ENCODE data around the gene MYL4.
A peak's percentile ranks its signal among the peaks of the same experiment; 100 is the strongest.

The MYL4 gene

GRCh38 chr17:47225436-47225858 lies 16.3 kb downstream of the MYL4 start:
- FAIRE-seq (no peak), DNase-seq (ENCODE audit: insufficient read length) (no peak)
- TF ChIP-seq TAF1 (IDR thresholded peaks at IDR 0.05; ENCODE audit: borderline replicate concordance, low read depth, low read length) (no peak), POLR2AphosphoS5 (IDR thresholded peaks at IDR 0.05; ENCODE audit: low read depth, low read length) (no peak), POLR2A (IDR thresholded peaks at IDR 0.05; ENCODE audit: low read depth, low read length) (no peak)

GRCh38 chr17:47225911-47226688 lies 17.0 kb downstream of the MYL4 start:
- FAIRE-seq: no peak
- TF ChIP-seq POLR2A (IDR thresholded peaks at IDR 0.05; ENCODE audit: low read depth, low read length): no peak
- no peak for TF ChIP-seq TAF1 (IDR thresholded peaks at IDR 0.05; ENCODE audit: borderline replicate concordance, low read depth, low read length)
- TF ChIP-seq POLR2AphosphoS5 (IDR thresholded peaks at IDR 0.05; ENCODE audit: low read depth, low read length): no peak
- no peak for DNase-seq (ENCODE audit: insufficient read length)

GRCh38 chr17:47227862-47228261 lies 18.7 kb downstream of the MYL4 start:
- DNase-seq (ENCODE audit: insufficient read length): no peak
- no peak for FAIRE-seq
- no peak for TF ChIP-seq TAF1 (IDR thresholded peaks at IDR 0.05; ENCODE audit: borderline replicate concordance, low read depth, low read length)
- no peak for TF ChIP-seq POLR2AphosphoS5 (IDR thresholded peaks at IDR 0.05; ENCODE audit: low read depth, low read length)
- TF ChIP-seq POLR2A (IDR thresholded peaks at IDR 0.05; ENCODE audit: low read depth, low read length): no peak

- peak; percentile 57 for DNase-seq (ENCODE audit: insufficient read length)
- TF ChIP-seq POLR2A (IDR thresholded peaks at IDR 0.05; ENCODE audit: low read depth, low read length) (no peak), TAF1 (IDR thresholded peaks at IDR 0.05; ENCODE audit: borderline replicate concordance, low read depth, low read length) (no peak), POLR2AphosphoS5 (IDR thresholded peaks at IDR 0.05; ENCODE audit: low read depth, low read length) (no peak)
- FAIRE-seq: peak; percentile 93
Measured at GRCh38 chr17:47229535-47230443, 20.6 kb downstream of the MYL4 start.

- FAIRE-seq: no peak
- TF ChIP-seq POLR2AphosphoS5 (IDR thresholded peaks at IDR 0.05; ENCODE audit: low read depth, low read length): no peak
- TF ChIP-seq TAF1 (IDR thresholded peaks at IDR 0.05; ENCODE audit: borderline replicate concordance, low read depth, low read length): no peak
- TF ChIP-seq POLR2A (IDR thresholded peaks at IDR 0.05; ENCODE audit: low read depth, low read length): no peak
- DNase-seq (ENCODE audit: insufficient read length): no peak
Measured at GRCh38 chr17:47230864-47231263, 21.7 kb downstream of the MYL4 start.

GRCh38 chr17:47231334-47231733 lies 22.2 kb downstream of the MYL4 start:
- FAIRE-seq (no peak), DNase-seq (ENCODE audit: insufficient read length) (no peak)
- TF ChIP-seq POLR2A (IDR thresholded peaks at IDR 0.05; ENCODE audit: low read depth, low read length): no peak
- no peak for TF ChIP-seq POLR2AphosphoS5 (IDR thresholded peaks at IDR 0.05; ENCODE audit: low read depth, low read length)
- no peak for TF ChIP-seq TAF1 (IDR thresholded peaks at IDR 0.05; ENCODE audit: borderline replicate concordance, low read depth, low read length)

- TF ChIP-seq POLR2A (IDR thresholded peaks at IDR 0.05; ENCODE audit: low read depth, low read length) (no peak), POLR2AphosphoS5 (IDR thresholded peaks at IDR 0.05; ENCODE audit: low read depth, low read length) (no peak), TAF1 (IDR thresholded peaks at IDR 0.05; ENCODE audit: borderline replicate concordance, low read depth, low read length) (no peak)
- DNase-seq (ENCODE audit: insufficient read length): no peak
- FAIRE-seq: no peak
Measured at GRCh38 chr17:47231866-47232265, 22.7 kb downstream of the MYL4 start.

- no peak for DNase-seq (ENCODE audit: insufficient read length)
- no peak for TF ChIP-seq POLR2A (IDR thresholded peaks at IDR 0.05; ENCODE audit: low read depth, low read length)
- no peak for TF ChIP-seq POLR2AphosphoS5 (IDR thresholded peaks at IDR 0.05; ENCODE audit: low read depth, low read length)
- no peak for TF ChIP-seq TAF1 (IDR thresholded peaks at IDR 0.05; ENCODE audit: borderline replicate concordance, low read depth, low read length)
- no peak for FAIRE-seq
Measured at GRCh38 chr17:47232465-47232864, 23.3 kb downstream of the MYL4 start.

GRCh38 chr17:47235506-47235905 lies 26.4 kb downstream of the MYL4 start:
- DNase-seq (ENCODE audit: insufficient read length): no peak
- no peak for FAIRE-seq
- TF ChIP-seq TAF1 (IDR thresholded peaks at IDR 0.05; ENCODE audit: borderline replicate concordance, low read depth, low read length) (no peak), POLR2AphosphoS5 (IDR thresholded peaks at IDR 0.05; ENCODE audit: low read depth, low read length) (no peak), POLR2A (IDR thresholded peaks at IDR 0.05; ENCODE audit: low read depth, low read length) (no peak)

- no peak for FAIRE-seq
- TF ChIP-seq POLR2A (IDR thresholded peaks at IDR 0.05; ENCODE audit: low read depth, low read length) (no peak), TAF1 (IDR thresholded peaks at IDR 0.05; ENCODE audit: borderline replicate concordance, low read depth, low read length) (no peak), POLR2AphosphoS5 (IDR thresholded peaks at IDR 0.05; ENCODE audit: low read depth, low read length) (no peak)
- DNase-seq (ENCODE audit: insufficient read length): no peak
Measured at GRCh38 chr17:47235923-47236322, 26.8 kb downstream of the MYL4 start.

GRCh38 chr17:47237841-47238240 lies 28.7 kb downstream of the MYL4 start:
- no peak for TF ChIP-seq POLR2AphosphoS5 (IDR thresholded peaks at IDR 0.05; ENCODE audit: low read depth, low read length)
- no peak for TF ChIP-seq TAF1 (IDR thresholded peaks at IDR 0.05; ENCODE audit: borderline replicate concordance, low read depth, low read length)
- no peak for TF ChIP-seq POLR2A (IDR thresholded peaks at IDR 0.05; ENCODE audit: low read depth, low read length)
- no peak for FAIRE-seq
- no peak for DNase-seq (ENCODE audit: insufficient read length)

Data from GM12892 (cell line).